Loucy (cell line): ENCODE results near the gene LOXHD1.

ENCODE experiments used
- H2AFZ ChIP-seq: fragments of 200-600 bp; sonication (generic); 2 replicates; pipeline ENCODE4 v1.6.0; 2016; ENCODE audit warnings: antibody characterized with exemption, mild to moderate bottlenecking, low read length, moderate library complexity
- H3F3A ChIP-seq: fragments of 200-600 bp; 2 replicates; pipeline ENCODE4 v1.6.0; 2016; ENCODE audit warnings: antibody characterized with exemption, low read depth, mild to moderate bottlenecking
- H3K27me3 ChIP-seq: fragments of 200-600 bp; sonication (generic); 2 replicates; pipeline ENCODE4 v1.6.1; 2014; ENCODE audit warnings: low read length, mild to moderate bottlenecking; ENCODE audit not compliant: insufficient read depth, poor library complexity, severe bottlenecking
- H3K36me3 ChIP-seq: fragments of 200-600 bp; sonication (generic); 2 replicates; pipeline ENCODE4 v1.6.1; 2016; ENCODE audit warnings: low read length; ENCODE audit not compliant: insufficient read depth
- H3K4me1 ChIP-seq: fragments of 200-600 bp; sonication (generic); 2 replicates; pipeline ENCODE4 v1.5.1; 2014; ENCODE audit warnings: low read length, mild to moderate bottlenecking; ENCODE audit not compliant: insufficient read depth, poor library complexity, severe bottlenecking
- H3K4me2 ChIP-seq: fragments of 200-600 bp; sonication (generic); 2 replicates; pipeline ENCODE4 v1.6.0; 2014; ENCODE audit warnings: antibody characterized with exemption, low read length, low read depth, mild to moderate bottlenecking; ENCODE audit not compliant: poor library complexity, severe bottlenecking
- H3K4me3 ChIP-seq: fragments of 200-600 bp; sonication (generic); 2 replicates; pipeline ENCODE4 v1.5.1; 2014; ENCODE audit warnings: low read length, mild to moderate bottlenecking, mixed read lengths; ENCODE audit not compliant: poor library complexity, severe bottlenecking
- H3K79me2 ChIP-seq: fragments of 200-600 bp; sonication (generic); 2 replicates; pipeline ENCODE4 v1.6.1; 2014; ENCODE audit warnings: low read length; ENCODE audit not compliant: insufficient read depth
- H3K9ac ChIP-seq: fragments of 200-600 bp; sonication (generic); 2 replicates; pipeline ENCODE4 v1.6.0; 2014; ENCODE audit warnings: mild to moderate bottlenecking, low read depth, low read length, moderate library complexity; ENCODE audit not compliant: poor library complexity, severe bottlenecking
- H3K9me2 ChIP-seq: fragments of 200-600 bp; sonication (generic); replicated peaks from 2 replicates; pipeline ENCODE4 v1.6.1; 2016; ENCODE audit warnings: low read depth, low read length, mixed read lengths
- H3K9me3 ChIP-seq: fragments of 200-600 bp; sonication (generic); 2 replicates; pipeline ENCODE4 v1.6.1; 2014; ENCODE audit warnings: mild to moderate bottlenecking, antibody characterized with exemption, low read length, low read depth; ENCODE audit not compliant: insufficient read depth
- H4K20me1 ChIP-seq: fragments of 200-600 bp; sonication (generic); 2 replicates; pipeline ENCODE4 v1.6.0; 2014; ENCODE audit warnings: antibody characterized with exemption, low read length, mild to moderate bottlenecking; ENCODE audit not compliant: insufficient read depth, poor library complexity, severe bottlenecking
- EZH2phosphoT487 ChIP-seq: fragments of 200-600 bp; IDR thresholded peaks from 2 replicates; pipeline ENCODE4 v1.6.1; 2018; ENCODE audit warnings: antibody characterized with exemption, mild to moderate bottlenecking, moderate library complexity, borderline replicate concordance
- TF ChIP-seq, protein P1 (sequence below): fragments of 200-600 bp; sonication (generic); conservative IDR thresholded peaks from 2 replicates; pipeline ENCODE4 v1.5.1; 2014; ENCODE audit warnings: mild to moderate bottlenecking, antibody characterized with exemption, low read length

Gene LOXHD1

GRCh38 chr18:46547520-46547919 is 109.5 kb downstream of the LOXHD1 start:
- TF ChIP-seq, protein P1, sequence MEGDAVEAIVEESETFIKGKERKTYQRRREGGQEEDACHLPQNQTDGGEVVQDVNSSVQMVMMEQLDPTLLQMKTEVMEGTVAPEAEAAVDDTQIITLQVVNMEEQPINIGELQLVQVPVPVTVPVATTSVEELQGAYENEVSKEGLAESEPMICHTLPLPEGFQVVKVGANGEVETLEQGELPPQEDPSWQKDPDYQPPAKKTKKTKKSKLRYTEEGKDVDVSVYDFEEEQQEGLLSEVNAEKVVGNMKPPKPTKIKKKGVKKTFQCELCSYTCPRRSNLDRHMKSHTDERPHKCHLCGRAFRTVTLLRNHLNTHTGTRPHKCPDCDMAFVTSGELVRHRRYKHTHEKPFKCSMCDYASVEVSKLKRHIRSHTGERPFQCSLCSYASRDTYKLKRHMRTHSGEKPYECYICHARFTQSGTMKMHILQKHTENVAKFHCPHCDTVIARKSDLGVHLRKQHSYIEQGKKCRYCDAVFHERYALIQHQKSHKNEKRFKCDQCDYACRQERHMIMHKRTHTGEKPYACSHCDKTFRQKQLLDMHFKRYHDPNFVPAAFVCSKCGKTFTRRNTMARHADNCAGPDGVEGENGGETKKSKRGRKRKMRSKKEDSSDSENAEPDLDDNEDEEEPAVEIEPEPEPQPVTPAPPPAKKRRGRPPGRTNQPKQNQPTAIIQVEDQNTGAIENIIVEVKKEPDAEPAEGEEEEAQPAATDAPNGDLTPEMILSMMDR = no peak
- TF ChIP-seq EZH2phosphoT487 = no peak
- H3F3A ChIP-seq = no peaks in the 10 kb centered on the region
- H3K9me2 ChIP-seq = no peaks in the 10 kb centered on the region
- H3K79me2 ChIP-seq = no peaks in the 10 kb centered on the region
- no peak overlapping the region for H3K4me3 ChIP-seq
- no peaks in the 10 kb centered on the region for H3K27me3 ChIP-seq
- H3K4me2 ChIP-seq = no peak overlapping the region
- H3K4me1 ChIP-seq = no peaks in the 10 kb centered on the region
- H2AFZ ChIP-seq = no peak overlapping the region
- no peak overlapping the region for H3K9ac ChIP-seq
- no peaks in the 10 kb centered on the region; the same call in 1 of the 2 replicates for H3K9me3 ChIP-seq
- no peaks in the 10 kb centered on the region for H3K36me3 ChIP-seq
- H4K20me1 ChIP-seq = no peaks in the 10 kb centered on the region

DNA sequence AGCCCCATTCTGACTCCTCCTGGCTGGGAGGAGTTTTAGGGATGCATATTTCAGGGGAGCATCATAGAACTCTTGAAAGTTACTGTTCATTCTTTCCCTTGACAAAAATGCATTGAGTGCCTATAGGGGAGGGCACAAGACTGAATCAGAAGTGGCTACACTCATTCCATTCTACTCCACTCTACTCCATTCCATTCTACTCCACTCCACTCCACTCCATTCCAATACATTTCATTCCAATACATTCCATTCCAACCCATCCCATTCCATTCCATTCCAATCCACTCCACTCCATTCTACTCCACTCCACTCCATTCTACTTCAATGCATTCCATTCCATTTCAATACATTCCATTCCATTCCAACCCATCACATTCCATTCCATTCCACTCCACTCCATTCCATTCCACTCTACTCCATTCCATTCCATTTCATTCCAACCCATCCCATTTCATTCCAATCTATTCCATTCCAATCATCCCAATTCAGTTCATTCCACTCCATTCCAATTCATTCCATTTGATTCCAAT is 110.8 kb downstream of the LOXHD1 start:
- Histone ChIP-seq H3K4me1 (no peaks in the 10 kb centered on the region), H3K27me3 (no peaks in the 10 kb centered on the region), H2AFZ (no peak overlapping the region), H3K9me2 (no peaks in the 10 kb centered on the region), H3K9ac (no peak overlapping the region), H4K20me1 (no peaks in the 10 kb centered on the region), H3F3A (no peaks in the 10 kb centered on the region), H3K4me3 (no peak overlapping the region), H3K79me2 (no peaks in the 10 kb centered on the region), H3K9me3 (no peaks in the 10 kb centered on the region; the same call in 1 of the 2 replicates), H3K36me3 (no peaks in the 10 kb centered on the region), H3K4me2 (no peak overlapping the region)
- TF ChIP-seq, protein P1 = no peak
- TF ChIP-seq EZH2phosphoT487 = no peak

- H3K4me2 ChIP-seq = no peak overlapping the region
- no peak overlapping the region for H3K4me3 ChIP-seq
- no peaks in the 10 kb centered on the region for H3K9me2 ChIP-seq
- TF ChIP-seq, protein P1 = no peak
- TF ChIP-seq EZH2phosphoT487 = no peak
- no peaks in the 10 kb centered on the region for H4K20me1 ChIP-seq
- H3K36me3 ChIP-seq = no peaks in the 10 kb centered on the region
- H3K4me1 ChIP-seq = no peaks in the 10 kb centered on the region
- H2AFZ ChIP-seq = no peak overlapping the region
- no peaks in the 10 kb centered on the region; the same call in 1 of the 2 replicates for H3K9me3 ChIP-seq
- H3F3A ChIP-seq = no peaks in the 10 kb centered on the region
- no peaks in the 10 kb centered on the region for H3K27me3 ChIP-seq
- no peak overlapping the region for H3K9ac ChIP-seq
- no peaks in the 10 kb centered on the region for H3K79me2 ChIP-seq
These were observed 114.5 kb downstream of the LOXHD1 start for GRCh38 chr18:46542545-46542944.
